ENCODE data around the gene CDH24.

The CDH24 gene

GRCh38 chr14:23090254-23090636, 32.9 kb upstream of the CDH24 start:
- no peak for DNase-seq

GRCh38 chr14:23089498-23090253, 32.4 kb upstream of the CDH24 start:
- no peak for DNase-seq

GRCh38 chr14:23086565-23086964, 29.2 kb upstream of the CDH24 start:
- DNase-seq: no peak

- DNase-seq: no peak
These were observed 28.1 kb upstream of the CDH24 start for GRCh38 chr14:23085458-23085857.

- DNase-seq: no peak
These were observed 23.2 kb upstream of the CDH24 start for GRCh38 chr14:23080474-23080873.

- DNase-seq: no peak
These were observed 22.4 kb upstream of the CDH24 start for GRCh38 chr14:23079716-23080115.

GRCh38 chr14:23078692-23079116, 21.4 kb upstream of the CDH24 start:
- peak; percentile 54 for DNase-seq

GRCh38 chr14:23077962-23078361, 20.6 kb upstream of the CDH24 start:
- DNase-seq: no peak

GRCh38 chr14:23076785-23077408, 19.6 kb upstream of the CDH24 start:
- DNase-seq: peak; percentile 71

GRCh38 chr14:23074906-23075305, 17.6 kb upstream of the CDH24 start:
- no peak for DNase-seq

- no peak for DNase-seq
These were observed 14.7 kb upstream of the CDH24 start for GRCh38 chr14:23071921-23072539.

- DNase-seq: peak; percentile 94
These were observed 14.1 kb upstream of the CDH24 start for GRCh38 chr14:23071244-23071920.

GRCh38 chr14:23070262-23071129, 13.2 kb upstream of the CDH24 start:
- DNase-seq: peak; percentile 32

- DNase-seq: no peak
These were observed 12.1 kb upstream of the CDH24 start for GRCh38 chr14:23069413-23069806.

GRCh38 chr14:23068789-23069412, 11.6 kb upstream of the CDH24 start:
- peak; percentile 96 for DNase-seq

- no peak for DNase-seq
These were observed 10.8 kb upstream of the CDH24 start for GRCh38 chr14:23067847-23068788.

- no peak for DNase-seq
These were observed 9.8 kb upstream of the CDH24 start for GRCh38 chr14:23066855-23067744.

- DNase-seq: no peak
These were observed 9.0 kb upstream of the CDH24 start for GRCh38 chr14:23066368-23066767.

- DNase-seq: no peak
These were observed 6.3 kb upstream of the CDH24 start for GRCh38 chr14:23063601-23064000.

- DNase-seq: no peak
These were observed 4.7 kb upstream of the CDH24 start for GRCh38 chr14:23062002-23062401.
